Measurements from ENCODE around the gene IKZF4. TPM values are rescaled to one million over a fixed set of nuclear protein-coding genes. Genes with fewer than 3 reads are reported as not detected.
"Not testable (repeated sequence)": the region's sequence is repeated elsewhere in the genome, so short reads cannot be mapped to it uniquely, and the experiment has no call there.

IKZF4 gene
- total RNA-seq, 1 donor from 2014 or later, result 4.3 TPM

DNA sequence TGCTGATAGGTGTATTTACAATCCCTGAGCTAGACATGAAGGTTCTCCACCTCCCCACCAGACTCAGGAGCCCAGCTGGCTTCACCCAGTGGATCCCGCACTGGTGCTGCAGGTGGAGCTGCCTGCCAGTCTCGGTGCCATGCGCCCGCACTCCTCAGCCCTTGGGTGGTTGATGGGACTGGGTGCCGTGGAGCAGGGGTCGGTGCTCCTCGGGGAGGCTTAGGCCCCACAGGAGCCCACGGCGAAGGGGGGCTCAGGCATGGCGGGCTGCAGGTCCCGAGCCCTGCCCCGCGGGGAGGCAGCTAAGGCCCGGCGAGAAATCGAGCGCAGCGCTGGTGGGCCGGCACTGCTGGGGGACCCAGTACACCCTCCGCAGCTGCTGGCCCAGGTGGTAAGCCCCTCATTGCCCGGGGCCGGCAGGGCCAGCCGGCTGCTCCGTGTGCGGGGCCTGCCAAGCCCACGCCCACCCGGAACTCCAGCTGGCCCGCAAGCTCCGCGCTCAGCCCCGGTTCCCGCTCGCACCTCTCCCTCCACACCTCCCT lies 20.8 kb upstream of the IKZF4 start:
- not testable (repeated sequence) for ATAC-seq

DNA sequence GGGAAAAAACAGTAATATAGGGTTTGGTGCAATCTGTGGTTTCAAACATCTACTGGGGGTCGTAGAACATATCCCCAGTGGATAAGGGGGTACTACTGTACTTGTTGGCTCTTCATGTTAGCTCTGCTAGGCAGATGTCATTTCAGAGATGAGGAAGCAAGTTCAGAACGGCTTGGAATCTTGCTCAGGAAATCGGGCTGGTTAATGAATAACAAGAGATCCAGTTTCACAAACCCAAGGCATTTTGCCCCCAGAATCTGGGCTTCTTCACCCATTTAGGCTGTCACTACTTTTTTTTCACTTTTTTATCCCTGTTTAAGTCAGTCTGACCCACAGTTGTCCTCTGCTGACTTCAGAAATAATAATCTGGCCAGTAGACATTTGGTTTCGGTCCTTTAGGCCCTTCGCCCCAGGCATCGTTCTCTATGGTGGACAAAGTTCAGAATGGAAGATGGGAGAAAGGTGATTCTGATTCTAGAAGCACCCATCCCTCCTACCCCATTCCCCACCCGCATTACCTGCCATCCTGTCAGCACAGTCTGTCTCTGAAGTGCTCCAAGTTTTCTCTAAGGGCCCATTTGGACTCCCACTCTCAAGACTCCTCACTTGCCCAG lies 19.2 kb upstream of the IKZF4 start:
- no peak for ATAC-seq

DNA sequence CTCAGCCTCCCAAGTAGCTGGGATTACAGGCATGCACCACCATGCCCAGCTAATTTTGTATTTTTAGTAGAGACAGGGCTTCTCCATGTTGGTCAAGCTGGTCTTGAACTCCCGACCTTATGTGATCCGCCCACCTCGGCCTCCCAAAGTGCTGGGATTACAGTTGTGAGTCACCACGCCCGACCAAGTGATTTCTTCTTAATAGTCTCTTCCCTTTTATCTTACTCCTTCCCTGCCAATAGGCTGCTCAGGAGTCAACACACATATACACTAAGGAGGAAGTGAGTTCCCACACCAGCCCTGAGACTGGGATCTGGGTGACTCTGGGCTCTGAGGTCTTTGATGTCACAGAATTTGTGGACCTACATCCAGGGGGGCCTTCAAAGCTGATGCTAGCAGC lies 17.5 kb upstream of the IKZF4 start:
- not testable (repeated sequence) for ATAC-seq

DNA sequence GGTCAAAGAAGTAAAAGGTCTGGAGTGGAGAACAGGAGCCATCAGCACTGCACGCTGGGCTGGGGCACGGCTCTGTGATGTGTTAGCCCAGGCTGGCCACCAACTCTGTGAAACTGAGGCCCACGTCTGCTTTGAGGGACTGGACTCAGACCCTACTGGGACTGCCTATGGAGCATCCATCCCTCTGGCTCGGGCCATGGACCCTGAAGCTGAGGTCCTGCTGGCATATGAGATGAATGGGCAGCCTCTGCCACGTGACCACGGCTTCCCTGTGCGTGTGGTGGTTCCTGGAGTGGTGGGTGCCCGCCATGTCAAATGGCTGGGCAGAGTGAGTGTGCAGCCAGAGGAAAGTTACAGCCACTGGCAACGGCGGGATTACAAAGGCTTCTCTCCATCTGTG lies 16.6 kb upstream of the IKZF4 start:
- no peak for ATAC-seq

DNA sequence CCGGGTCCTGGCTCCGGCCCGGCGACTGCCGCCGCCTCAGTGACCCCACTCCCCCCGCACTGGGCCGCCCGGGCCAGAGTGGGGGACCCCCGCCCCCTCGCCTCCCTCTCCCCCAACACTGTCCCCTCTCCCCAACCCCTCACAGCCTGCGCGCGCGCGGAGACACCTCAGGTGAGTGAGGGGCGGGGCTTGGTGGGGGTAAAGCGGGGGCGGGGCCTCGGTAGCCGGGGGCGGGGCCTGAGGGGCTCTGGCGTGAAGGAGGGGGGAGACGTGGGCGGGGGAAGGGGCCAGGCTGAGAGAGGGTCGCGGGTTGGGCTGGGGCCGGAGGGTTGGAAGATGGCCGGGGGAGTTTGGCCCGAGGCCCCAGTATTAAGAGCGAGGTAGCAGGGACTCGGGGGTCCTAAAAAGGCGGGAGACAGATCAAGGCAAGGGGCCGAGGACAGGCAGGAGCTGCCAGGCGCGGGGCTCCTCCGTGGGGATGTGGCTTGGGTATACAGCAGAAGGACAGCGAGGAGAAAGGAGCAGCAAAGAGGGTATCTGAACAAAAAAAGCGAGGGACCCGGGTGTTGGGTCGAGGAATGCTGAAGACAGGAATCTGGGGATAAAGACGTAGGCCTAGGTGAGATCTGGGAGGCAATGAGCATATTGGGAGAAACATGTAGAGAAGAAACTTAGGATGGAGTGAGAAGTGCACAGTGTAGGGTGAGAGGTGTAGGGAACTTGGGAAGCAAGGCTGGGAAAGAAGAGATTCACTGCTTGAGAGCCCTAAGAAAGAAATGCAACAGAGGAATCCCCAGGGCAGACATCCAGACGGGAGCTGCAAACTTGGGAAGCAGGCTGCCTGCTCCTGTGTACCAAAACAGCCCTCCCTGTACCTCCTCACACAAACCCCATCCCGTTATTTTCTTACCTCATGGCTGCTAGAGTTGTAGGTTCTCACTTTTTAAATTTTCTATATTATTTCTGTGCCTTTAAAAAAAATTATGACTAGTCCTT lies 13.0 kb upstream of the IKZF4 start:
- ATAC-seq, result peak; percentile 77

DNA sequence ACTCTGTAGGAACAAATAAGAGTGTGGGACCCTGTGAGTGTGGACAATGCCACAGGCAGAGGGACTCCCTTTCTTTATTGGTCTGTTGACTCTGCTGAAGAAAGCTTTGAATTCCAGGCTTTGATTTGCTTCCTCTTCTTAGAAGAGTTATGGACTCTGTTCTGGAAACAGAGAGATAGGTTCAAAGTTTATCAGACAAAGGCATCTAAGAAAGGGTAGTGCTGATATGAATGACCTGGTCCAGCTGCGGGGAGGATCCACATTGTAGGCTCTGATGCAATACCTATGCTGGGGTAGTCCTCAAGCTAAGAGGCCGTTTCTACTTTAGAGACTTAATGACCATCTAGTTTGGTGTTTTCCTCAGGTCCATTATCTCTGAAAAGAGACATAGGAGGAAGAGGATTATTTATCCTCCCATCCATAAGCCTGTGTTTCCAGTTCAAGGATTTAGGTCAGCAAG lies 10.7 kb upstream of the IKZF4 start:
- ATAC-seq, result no peak

DNA sequence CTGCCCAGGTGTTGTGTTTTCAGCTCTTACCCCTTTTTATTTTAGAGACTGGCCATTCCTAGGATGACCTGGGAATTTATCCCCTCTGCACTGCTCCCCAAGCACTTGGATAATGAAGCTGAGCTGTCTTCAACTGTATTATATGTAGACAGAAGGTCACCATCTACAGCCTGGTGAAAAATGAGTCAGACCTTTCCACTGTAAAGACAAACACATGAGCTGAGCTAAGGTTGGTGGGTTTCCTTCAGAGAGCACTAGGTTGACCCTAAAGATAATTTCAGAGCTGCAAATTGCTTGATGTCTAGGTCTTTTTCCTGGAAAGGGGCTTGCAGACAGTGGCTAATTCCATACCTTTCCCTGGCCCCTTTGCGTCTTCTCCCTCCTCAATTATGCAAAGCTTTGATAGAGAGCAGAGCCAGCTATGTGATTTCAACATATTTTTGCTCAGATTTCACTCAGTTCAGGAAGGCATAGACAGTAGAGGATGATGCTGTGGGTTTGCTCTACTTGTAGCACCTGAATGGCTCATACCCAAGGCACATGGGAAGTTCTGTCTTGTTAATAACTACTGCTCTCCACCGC lies 9.2 kb upstream of the IKZF4 start:
- ATAC-seq, result no peak

DNA sequence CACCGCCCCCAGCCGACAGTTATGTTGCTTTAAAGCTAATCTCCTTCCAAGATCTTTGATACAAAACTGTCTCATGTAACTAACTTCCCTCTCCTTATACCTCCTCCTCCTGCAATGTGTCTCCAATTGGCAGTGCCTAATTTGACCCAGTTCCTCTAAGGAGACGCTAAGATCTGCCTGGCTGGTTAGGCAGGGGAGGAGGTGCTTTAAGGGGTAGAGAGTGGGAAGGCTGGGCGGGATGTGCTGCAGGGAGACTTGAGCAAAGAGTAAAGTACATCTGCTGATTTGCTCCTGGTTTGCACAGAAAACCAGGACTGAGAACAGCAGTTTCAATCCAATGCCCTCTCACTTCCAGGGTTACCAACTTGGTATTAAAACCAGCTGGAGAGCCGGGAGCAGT lies 7.4 kb upstream of the IKZF4 start:
- peak; percentile 10 for ATAC-seq

DNA sequence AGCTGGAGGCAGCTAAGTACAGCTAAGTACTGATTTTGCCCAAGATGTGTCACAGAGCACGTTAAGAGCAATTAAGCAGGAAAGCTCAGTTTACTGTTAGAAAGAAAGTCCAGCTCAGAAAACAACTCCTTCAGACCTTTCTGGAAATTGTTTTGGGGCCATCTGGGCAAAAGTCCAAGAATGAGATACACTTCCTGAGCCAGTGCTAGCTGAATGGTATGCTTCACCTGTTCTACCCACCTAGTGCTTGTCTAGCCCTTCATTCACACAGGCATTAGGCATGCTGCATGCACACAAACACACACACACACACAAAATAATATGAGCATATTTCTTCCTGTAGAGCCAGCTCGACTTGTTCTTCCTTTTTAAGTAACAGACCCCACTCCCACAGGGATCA lies 6.6 kb upstream of the IKZF4 start:
- ATAC-seq, result peak; percentile 84

DNA sequence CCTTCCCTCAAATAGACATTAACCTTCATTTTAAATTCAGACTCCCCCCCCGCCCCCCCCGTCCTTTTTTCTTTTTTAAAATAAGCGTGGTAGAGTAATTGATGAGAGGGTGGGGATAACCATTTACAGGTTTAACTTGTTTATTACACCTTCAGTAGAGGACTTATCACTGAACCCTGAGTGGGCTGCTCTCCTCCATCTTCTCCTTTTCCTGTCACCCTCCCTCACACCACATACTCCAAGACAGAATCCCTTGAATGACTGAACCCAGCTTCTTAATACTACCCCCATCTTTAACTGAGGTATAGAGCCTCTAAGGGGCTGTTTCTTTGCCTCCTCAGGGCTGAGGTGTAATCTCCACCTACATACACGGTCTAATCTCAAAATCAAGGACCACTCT lies 3.7 kb upstream of the IKZF4 start:
- no peak for ATAC-seq

DNA sequence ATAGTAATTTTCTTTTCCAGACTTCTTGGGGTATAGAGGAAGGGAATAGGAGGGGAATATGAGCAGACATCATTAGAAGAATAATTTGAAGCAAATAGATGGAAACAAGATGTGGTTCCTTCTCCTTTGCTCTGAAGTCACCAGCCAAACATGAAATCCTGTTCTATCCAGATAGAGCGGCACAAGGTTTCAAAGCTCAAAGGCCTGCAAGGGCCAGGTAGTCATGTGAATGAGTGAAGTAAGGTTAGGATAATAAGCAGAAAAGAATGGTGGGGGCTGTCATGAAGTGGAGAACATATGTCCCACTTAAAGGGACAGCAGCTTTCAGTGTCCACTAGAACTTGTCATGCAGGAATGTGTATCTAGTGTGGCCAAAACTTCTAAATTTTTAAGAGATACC lies 2.5 kb upstream of the IKZF4 start:
- no peak for ATAC-seq

DNA sequence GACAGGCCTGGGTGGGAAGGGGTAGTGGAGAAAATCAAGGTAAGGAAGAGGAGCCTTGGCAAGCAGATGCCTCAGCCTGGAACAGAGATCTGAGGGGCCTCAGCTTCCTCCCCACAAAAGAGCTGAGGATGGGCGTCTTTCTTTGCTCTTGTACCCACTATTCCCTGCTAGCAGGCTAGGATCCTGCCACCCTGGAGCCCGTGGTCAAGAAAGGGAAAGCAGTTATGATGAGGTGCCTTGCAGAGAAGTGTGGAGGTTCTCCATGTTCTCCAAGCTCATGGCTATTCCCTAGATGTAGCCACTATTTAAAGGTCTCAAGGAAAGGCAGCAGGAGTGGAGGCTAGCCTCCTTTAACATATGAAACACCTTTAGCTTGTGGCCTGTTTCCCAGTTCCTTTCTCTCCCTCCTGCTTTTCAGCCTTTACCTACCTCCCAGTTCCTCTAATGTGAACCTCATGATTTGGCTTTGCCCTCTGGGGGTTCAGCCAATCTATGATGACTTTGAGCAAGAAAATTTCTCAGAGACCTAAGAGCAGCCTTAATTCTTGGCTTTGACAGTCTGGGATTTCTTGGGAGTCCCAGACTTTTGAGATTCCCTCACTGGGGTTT lies 1.1 kb downstream of the IKZF4 start:
- no peak for ATAC-seq

DNA sequence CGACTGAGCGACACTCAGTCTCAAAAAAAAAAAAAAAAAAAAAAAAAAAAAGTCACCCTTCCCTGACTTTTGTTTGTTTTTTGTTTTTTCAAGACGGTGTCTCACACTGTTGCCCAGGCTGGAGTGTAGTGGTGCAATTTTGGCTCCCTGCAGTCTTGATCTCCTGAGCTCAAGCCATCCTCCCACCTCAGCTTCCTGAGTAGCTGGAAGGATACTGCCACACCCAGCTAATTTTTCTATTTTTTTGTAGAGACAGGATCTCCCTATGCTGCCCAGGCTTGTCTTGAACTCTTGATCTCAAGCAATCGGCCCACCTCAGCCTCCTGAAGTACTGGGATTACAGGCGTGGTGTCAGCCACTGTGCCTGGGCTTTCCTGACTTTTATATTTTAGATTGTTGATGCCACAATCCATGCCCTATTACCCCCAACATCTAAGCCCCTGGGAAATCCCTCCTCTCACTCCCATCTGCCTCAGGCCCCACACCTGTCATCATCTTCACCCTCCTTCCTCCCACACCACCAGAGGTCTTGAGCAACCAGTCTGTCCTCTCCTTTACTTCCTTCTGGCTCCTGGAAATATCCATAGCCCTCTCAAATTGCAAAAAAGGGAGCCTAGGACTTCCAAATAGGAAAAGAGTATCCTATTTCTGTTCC lies 7.8 kb downstream of the IKZF4 start:
- peak; percentile 87 for ATAC-seq

DNA sequence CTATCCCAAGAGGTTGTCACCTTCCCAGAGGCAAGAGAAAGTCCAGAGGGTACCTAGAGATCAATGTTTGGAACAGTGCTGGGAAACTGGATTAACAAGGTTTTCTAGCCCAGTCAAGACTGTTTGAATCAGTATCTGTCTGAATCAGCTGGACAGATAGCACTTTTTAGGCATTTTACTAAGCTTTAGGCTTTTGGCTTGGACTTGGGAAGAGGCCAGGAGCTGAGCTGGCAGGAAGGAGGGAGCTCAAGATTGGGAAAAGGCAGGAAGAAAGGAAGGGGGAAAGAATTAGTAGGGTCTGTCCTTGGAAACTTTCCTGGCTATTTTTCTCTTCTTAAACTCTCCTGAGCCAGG lies 8.3 kb downstream of the IKZF4 start:
- ATAC-seq, result peak; percentile 42

DNA sequence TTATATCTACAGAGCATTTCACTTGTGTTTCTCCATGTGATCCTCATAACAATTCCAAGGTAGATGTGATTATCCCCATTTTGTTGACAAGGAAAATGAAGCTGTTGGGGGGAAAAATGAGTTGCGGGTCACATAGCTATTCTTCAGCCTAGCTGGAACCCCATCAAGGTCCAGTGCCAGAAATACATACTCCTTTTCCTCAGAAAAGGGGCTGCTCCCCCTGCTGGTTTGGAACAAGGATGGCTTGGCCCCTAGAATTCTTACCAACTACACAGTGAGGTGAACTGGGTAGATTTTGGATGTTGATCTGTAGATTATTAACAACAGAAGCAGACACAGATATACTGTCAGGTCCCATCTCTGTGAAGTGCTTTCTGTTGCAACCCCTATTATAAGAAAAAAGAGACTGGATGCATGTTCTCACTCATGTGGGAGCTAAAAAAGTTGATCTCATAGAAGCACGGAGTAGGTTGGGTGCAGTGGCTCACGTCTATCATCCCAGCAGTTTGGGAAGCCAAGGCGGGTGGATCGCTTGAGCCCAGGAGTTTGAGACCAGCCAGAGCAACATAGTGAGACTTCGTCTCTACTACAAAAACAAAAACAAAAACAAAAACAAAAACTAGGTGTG lies 8.9 kb downstream of the IKZF4 start:
- ATAC-seq, result peak; percentile 53

DNA sequence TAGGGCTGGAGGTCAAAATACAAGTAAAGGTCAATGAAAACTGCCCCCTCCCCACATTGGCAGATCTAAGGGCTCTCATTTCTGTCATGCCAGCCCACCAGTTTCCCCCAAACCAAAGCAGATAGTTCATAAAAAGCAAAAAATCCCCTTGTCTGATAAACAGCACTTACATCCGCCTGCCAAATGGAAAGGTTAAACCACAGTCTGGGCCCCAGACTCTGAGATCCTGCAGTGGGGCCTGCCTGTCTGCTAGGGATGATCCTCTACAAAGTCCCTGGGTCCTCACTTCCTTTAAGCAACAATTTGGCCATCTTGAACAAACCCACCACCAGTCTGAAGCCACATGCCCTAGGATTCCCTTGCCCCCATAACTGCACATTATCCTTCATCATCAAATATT lies 11.1 kb downstream of the IKZF4 start:
- ATAC-seq, result no peak

DNA sequence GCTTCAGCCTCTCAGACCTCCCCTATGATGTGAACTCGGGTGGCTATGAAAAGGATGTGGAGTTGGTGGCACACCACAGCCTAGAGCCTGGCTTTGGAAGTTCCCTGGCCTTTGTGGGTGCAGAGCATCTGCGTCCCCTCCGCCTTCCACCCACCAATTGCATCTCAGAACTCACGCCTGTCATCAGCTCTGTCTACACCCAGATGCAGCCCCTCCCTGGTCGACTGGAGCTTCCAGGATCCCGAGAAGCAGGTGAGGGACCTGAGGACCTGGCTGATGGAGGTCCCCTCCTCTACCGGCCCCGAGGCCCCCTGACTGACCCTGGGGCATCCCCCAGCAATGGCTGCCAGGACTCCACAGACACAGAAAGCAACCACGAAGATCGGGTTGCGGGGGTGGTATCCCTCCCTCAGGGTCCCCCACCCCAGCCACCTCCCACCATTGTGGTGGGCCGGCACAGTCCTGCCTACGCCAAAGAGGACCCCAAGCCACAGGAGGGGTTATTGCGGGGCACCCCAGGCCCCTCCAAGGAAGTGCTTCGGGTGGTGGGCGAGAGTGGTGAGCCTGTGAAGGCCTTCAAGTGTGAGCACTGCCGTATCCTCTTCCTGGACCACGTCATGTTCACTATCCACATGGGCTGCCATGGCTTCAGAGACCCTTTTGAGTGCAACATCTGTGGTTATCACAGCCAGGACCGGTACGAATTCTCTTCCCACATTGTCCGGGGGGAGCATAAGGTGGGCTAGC lies 13.9 kb downstream of the IKZF4 start:
- no peak for ATAC-seq

DNA sequence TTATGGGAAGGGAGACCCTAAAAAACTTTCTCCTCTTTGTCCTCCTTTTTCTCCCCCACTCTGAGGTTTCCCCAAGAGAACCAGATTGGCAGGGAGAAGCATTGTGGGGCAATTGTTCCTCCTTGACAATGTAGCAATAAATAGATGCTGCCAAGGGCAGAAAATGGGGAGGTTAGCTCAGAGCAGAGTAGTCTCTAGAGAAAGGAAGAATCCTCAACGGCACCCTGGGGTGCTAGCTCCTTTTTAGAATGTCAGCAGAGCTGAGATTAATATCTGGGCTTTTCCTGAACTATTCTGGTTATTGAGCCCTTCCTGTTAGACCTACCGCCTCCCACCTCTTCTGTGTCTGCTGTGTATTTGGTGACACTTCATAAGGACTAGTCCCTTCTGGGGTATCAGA lies 16.3 kb downstream of the IKZF4 start:
- ATAC-seq, result no peak

DNA sequence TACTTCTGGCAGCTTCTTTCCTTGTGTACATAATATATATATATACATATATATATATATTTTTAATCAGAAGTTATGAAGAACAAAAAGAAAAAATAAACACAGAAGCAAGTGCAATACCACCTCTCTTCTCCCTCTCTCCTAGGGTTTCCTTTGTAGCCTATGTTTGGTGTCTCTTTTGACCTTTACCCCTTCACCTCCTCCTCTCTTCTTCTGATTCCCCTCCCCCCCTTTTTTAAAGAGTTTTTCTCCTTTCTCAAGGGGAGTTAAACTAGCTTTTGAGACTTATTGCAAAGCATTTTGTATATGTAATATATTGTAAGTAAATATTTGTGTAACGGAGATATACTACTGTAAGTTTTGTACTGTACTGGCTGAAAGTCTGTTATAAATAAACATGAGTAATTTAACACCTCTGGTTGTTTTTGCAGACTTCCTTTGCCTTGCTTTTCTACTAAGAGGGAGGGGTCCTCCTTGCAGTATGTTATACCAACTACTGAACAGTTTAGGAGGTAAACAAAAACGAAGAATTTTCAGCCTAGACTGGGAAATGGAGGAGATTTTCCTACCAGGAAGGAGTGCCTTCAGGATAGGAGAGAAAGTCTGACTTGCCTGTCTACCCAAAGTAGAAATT lies 17.3 kb downstream of the IKZF4 start:
- no peak for ATAC-seq

DNA sequence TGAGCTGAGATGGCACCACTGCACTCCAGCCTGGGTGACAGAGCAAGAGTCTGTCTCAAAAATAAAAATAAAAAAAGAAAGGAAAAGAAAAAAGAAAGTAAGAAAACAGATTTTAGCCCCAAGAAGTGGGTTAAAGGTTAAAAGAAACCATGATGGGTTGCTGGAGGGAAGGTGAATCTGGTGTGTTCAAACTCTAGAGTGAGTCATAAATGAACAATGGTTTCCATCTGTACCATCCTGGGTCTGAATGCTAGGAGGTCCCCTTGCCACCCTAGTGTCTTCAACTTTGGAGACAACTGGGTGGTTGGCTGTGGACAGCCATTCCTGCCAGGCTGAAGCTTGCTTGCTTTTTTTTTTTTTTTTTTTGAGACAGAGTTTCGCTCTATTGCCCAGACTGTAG lies 19.3 kb downstream of the IKZF4 start:
- ATAC-seq, result no peak
